Superior temporal gyrus (tissue), 1 donor: ENCODE results near the gene ATOH7.
"Not testable (repeated sequence)": the region's sequence is repeated elsewhere in the genome, so short reads cannot be mapped to it uniquely, and the experiment has no call there.

Experiments
- DNase-seq: peaks from one replicate; pipeline ENCODE4 v3.0.0-alpha.2; 2016; ENCODE audit errors: extremely low spot score

ATOH7 gene

DNA sequence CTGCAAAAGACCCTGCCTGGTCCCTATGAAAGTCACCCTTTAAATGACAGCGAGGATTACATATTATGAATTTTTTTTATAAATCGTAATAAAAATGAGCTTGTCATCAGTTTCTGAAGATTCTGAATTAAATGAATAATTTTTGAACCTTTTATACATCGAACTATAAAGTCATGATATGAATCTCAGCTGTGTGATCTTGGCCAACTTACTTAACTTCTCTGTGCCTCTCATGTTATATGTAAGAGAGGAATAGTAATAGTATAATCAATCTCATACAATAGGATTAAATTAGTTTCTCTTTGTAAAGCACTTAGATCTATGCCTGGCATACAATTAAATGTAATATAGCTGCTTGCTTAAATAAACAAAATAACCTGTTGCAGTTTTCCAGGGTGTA, 5.3 kb upstream of the ATOH7 start:
- no peak for DNase-seq

GRCh38 chr10:68235581-68235980, 3.7 kb upstream of the ATOH7 start:
- DNase-seq, result peak; percentile 21

DNA sequence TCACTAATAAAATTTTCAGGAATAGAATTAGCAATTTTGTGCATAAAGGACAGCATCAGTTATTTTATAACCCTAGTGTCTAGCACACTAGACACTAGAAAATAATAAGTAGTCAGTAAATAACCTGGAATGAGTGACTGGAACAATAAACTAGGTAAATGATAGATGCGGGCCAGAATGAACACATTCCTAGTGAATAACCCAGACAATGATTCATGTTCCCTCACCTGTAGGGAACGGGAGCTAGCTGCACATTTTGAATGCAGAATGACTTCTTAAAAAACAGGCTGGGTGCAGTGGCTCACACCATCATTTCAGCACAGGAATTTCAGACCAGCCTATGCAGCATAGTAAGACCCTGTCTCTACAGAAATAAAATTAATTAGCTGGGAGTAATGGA, 3.2 kb upstream of the ATOH7 start:
- no peak for DNase-seq

DNA sequence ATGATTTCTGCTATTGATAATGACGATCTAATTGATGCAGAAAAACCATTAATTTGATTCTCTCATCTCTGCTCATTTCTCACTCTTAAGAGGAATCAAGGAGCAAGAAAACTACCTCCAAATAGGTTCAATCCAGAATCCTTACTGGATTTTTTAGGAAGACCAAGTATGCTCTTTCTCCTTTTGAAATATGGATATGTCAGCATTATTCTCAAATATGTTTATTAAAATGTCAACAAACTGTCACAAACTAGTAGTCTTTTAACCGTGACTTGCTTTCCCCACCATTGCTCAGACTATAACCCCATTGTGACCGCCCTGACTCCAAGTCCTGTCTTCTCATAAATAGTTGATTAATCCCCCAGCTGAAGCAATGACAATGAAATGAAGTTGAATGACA, 1.1 kb upstream of the ATOH7 start:
- no peak for DNase-seq

DNA sequence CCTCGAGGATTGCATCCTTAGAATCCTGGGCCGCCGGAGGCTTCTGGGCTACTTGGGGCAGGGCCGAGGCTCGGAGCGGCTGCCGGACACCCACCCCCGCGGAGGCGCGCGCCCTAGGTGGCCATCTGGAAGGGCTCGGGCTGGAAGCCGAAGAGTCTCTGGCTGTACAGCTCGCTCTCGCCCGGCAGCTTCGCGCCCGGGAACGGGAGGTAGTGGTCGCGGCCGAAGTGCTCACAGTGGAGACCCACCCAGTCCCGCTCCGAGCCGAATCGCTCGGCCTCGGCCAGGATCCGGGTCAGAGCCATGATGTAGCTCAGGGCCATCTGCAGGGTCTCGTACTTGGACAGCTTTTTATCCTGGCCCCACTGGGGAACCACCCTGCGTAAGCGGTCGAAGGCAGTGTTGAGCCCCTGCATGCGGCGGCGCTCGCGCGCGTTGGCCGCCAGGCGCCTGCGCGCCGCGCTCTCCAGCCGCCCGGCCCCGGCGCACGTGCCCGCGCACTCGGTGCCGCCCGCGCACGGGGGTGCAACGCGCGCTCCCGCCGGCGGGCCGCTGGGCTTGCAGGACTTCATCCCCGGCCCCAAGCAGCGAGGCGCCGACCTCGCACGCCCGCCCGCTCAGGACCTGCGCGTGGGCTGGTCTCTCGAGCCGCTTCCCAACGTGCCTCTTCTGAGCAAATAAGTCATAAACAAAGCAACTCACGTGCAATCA, 652 bp downstream of the ATOH7 start:
- DNase-seq, result peak; percentile 71

- no peak for DNase-seq
These were observed 1.6 kb downstream of the ATOH7 start for GRCh38 chr10:68230268-68230667.

GRCh38 chr10:68224810-68225209, 7.1 kb downstream of the ATOH7 start:
- DNase-seq, result no peak

GRCh38 chr10:68223535-68224165, 8.3 kb downstream of the ATOH7 start:
- DNase-seq, result no peak

DNA sequence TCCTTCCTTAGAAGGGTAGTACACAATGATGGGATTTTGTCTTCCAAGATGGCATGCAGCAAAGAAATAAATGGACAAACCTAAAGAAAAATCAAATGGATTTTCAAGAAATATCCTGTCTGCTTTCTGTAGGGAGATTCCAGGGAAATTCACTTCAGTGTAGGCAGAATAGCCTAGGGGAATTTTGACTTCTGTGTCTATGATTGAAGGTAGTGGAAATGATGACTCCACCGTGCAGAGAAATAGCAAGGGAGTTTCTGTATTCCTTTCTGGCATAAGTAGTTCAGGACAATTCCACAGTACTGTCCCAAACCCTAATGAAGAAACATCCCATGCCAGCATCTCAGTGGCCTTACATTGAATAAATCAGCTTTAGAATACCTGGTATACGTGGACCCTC, 9.5 kb downstream of the ATOH7 start:
- DNase-seq, result no peak

- DNase-seq, result no peak
These were observed 10.7 kb downstream of the ATOH7 start for GRCh38 chr10:68221196-68221595.

- no peak for DNase-seq
These were observed 13.1 kb downstream of the ATOH7 start for GRCh38 chr10:68218786-68219185.

GRCh38 chr10:68212721-68213352, 19.1 kb downstream of the ATOH7 start:
- peak; percentile 78 for DNase-seq

- DNase-seq, result no peak
These were observed 20.2 kb downstream of the ATOH7 start for GRCh38 chr10:68211669-68212068.

GRCh38 chr10:68208424-68209042, 23.4 kb downstream of the ATOH7 start:
- peak; percentile 77 for DNase-seq

DNA sequence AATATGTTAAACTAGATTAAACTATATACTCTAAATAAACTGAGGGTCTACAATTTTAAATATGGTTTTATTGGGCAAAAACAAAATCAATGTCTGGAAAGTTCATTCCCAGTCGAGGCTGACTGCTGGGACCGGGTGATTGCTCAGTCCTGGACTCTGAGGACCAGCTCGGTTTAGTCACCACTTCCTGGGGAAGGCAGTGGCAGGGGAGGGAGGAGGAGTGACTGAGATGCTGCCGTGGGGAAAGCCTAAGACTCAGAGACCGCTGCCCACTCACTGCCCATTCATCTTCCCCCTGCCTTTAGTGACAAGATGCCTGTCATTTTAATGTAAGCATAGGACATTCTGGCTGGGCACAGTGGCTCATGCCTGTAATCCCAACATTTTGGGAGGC, 29.0 kb downstream of the ATOH7 start:
- no peak for DNase-seq

GRCh38 chr10:68196701-68197100, 35.2 kb downstream of the ATOH7 start:
- no peak for DNase-seq

- not testable (repeated sequence) for DNase-seq
These were observed 36.1 kb downstream of the ATOH7 start for GRCh38 chr10:68195776-68196175.

DNA sequence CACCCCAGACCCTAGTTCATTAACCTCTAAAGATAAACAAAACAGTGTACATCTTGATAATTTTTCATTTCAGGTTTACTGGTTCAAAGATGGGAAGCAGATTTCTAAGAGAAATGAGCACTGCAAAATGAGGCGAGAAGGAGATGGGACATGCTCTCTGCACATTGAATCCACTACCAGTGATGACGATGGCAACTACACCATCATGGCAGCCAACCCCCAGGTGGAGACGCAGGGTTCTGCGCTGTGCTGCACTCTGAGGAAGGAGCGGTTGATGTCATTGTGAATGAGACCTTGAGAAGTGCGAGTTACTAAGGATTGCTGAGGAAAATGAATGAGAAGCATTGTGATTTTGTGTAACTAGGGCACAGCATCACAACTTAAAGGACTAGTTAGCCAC, 37.6 kb downstream of the ATOH7 start:
- DNase-seq, result no peak

GRCh38 chr10:68192113-68192512, 39.8 kb downstream of the ATOH7 start:
- no peak for DNase-seq

DNA sequence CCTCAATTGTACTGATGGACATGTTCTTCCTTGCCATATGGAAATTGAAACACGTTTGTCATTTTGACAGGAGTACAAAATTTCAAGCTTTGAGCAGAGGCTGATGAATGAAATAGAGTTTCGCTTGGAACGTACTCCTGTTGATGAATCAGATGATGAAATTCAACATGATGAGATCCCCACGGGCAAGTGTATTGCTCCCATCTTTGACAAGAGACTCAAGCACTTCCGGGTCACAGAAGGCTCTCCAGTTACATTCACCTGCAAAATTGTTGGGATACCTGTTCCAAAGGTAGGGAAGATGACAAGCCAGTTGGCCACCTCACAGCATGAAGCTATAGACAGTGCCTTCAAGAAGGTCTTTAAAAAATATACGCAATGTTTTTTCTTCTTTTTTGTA, 43.1 kb downstream of the ATOH7 start:
- DNase-seq, result no peak

DNA sequence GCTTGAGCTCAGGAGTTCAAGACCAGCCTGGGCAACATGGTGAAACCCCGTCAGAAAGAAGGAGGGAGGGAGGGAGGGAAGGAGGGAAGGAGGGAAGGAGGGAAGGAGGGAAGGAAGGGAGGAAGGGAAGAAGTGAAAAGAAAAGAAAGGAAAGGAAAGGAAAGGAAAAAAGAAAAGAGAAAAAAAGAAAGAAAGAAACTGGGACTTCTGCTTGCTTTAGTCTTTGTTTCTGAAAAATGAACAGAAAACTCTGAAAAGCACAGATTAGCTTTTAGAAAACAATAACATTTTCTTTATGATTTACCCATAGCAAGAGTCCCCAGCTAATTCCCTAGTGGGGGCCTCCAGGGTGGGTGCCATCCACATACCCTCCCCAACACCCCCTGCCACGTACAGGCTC, 46.8 kb downstream of the ATOH7 start:
- DNase-seq, result no peak

GRCh38 chr10:68184546-68184945, 47.4 kb downstream of the ATOH7 start:
- DNase-seq, result no peak
